ENCODE measurements around the gene RANBP10. TPM values are rescaled to one million over a fixed set of nuclear protein-coding genes. Genes with fewer than 3 reads are reported as not detected.

RANBP10 gene
- total and polyA plus RNA-seq, 9 of the 15 experiments (the other 6 are each of a cell fraction or from before 2014, with no cell fraction given) = 0.61 to 19.3 (median 5.9) TPM

DNA sequence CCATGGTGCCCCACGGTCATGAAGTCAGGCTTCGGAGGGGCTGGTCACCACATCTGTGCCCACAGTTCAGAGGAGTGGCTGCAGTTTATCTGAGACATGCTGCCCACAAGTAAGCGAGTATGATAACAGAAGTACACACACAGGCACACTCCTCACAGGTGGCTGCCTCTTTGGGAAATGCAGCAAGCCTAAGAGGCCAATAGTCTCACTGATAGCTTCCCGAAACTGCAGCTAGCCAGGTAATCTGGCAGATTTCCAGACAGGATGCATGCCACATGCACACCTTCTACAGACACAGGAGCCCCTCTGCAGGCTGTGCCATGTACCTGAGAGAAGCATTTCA, 74.6 kb downstream of the RANBP10 start:
- TF ChIP-seq, protein P1, sequence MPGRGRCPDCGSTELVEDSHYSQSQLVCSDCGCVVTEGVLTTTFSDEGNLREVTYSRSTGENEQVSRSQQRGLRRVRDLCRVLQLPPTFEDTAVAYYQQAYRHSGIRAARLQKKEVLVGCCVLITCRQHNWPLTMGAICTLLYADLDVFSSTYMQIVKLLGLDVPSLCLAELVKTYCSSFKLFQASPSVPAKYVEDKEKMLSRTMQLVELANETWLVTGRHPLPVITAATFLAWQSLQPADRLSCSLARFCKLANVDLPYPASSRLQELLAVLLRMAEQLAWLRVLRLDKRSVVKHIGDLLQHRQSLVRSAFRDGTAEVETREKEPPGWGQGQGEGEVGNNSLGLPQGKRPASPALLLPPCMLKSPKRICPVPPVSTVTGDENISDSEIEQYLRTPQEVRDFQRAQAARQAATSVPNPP (IDR thresholded peaks at IDR 0.05; ENCODE audit: borderline replicate concordance, insufficient read depth, insufficient read length) = no peak
- TF ChIP-seq MCM3 (IDR thresholded peaks at IDR 0.05) = no peak
- TF ChIP-seq, protein P2, sequence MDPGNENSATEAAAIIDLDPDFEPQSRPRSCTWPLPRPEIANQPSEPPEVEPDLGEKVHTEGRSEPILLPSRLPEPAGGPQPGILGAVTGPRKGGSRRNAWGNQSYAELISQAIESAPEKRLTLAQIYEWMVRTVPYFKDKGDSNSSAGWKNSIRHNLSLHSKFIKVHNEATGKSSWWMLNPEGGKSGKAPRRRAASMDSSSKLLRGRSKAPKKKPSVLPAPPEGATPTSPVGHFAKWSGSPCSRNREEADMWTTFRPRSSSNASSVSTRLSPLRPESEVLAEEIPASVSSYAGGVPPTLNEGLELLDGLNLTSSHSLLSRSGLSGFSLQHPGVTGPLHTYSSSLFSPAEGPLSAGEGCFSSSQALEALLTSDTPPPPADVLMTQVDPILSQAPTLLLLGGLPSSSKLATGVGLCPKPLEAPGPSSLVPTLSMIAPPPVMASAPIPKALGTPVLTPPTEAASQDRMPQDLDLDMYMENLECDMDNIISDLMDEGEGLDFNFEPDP (CRISPR knock-in tag; IDR thresholded peaks at IDR 0.05) = no peak
- no peak for TF ChIP-seq SP1 (CRISPR knock-in tag; IDR thresholded peaks at IDR 0.05)
- TF ChIP-seq ZNF143 (CRISPR knock-in tag; IDR thresholded peaks at IDR 0.05) = no peak
- Histone ChIP-seq H3K9me3 (replicated peaks; ENCODE audit: control insufficient read depth, insufficient read depth, low read depth, low read length) (no peaks in the 10 kb centered on the region), H3K4me1 (replicated peaks in 1 of 2; ENCODE audit: control insufficient read depth in 2 of 2, insufficient read depth in 2 of 2, low read length in 2 of 2) (peaks cover 0 to 9% of the 10 kb centered on the region in 2 experiments; a peak in 1 of 5 replicates), H4K20me1 (replicated peaks; ENCODE audit: control insufficient read depth, insufficient read depth, low read length) (0 out of 2 replicates have a peak, but pooled peaks cover 4% of the 10 kb centered on the region), H3K9ac (ENCODE audit: insufficient read depth in 1 of 2, low read depth in 2 of 2, low read length in 2 of 2) (peak overlapping the region in 1 of 2 experiments; percentile 22; a peak in 1 of 4 replicates), H3K4me2 (ENCODE audit: insufficient read depth, low read length) (no peak overlapping the region), H3K9me1 (ENCODE audit: control insufficient read depth, insufficient read depth, low read length) (no peaks in the 10 kb centered on the region), H3K79me2 (ENCODE audit: control insufficient read depth, insufficient read depth, low read length) (no peaks in the 10 kb centered on the region), H2AFZ (ENCODE audit: low read depth, low read length) (no peak overlapping the region), H3K36me3 (ENCODE audit: control insufficient read depth, insufficient read depth, low read length) (peaks cover 56% of the 10 kb centered on the region; the same call in 2 of the 3 replicates), H3K4me3 (no peak overlapping the region), H3K27me3 (ENCODE audit: control insufficient read depth in 2 of 2, insufficient read depth in 2 of 2, low read length in 2 of 2) (no peaks in the 10 kb centered on the region), H3K27ac (ENCODE audit: extremely low read depth, low read depth, low read length) (no peak overlapping the region)
- no peak for DNase-seq (ENCODE audit: extremely low read depth in 1 of 4, low spot score in 3 of 4)
- intact Hi-C loops (cut with micrococcal nuclease) = no loop called here
- no TSS peak for BruUV-seq (replicated peaks)
- ChIA-PET POLR2A (interaction anchor here (0.6 to 1.8 kb wide), 4 partner anchors 10 to 462 kb away, joined by 3 to 7 read pairs (median 4); partner anchors contain the start of gene GFOD2), CTCF (ENCODE audit: low intra/inter-chr PET ratio) (no interaction called here)
- no peak for ATAC-seq
- WGBS (ENCODE audit: insufficient coverage, low coverage, missing lambda C conversion rate) = 55% methylated on average over 4 of the region's 4 CpGs
- in situ Hi-C loops (cut with MboI) = no loop called here
- no peak for FAIRE-seq
